Measurements from ENCODE around the gene GNB5.

- TF ChIP-seq CTCF (IDR thresholded peaks at IDR 0.05) (no peak), POLR2AphosphoS5 (IDR thresholded peaks at IDR 0.05; ENCODE audit: low read depth, low read length) (no peak), TCF7L2 (IDR thresholded peaks at IDR 0.05; ENCODE audit: low read depth, low read length) (no peak), REST (IDR thresholded peaks at IDR 0.05; ENCODE audit: insufficient read depth in 1 of 2, low read depth in 2 of 2, low read length in 1 of 2) (no peak), SIN3A (IDR thresholded peaks at IDR 0.05; ENCODE audit: borderline replicate concordance, insufficient read depth, low read depth, low read length) (no peak)
These were observed 19.8 kb downstream of the GNB5 start for GRCh38 chr15:52171386-52171785.

All from Panc1 (cell line).